Measurements from ENCODE around the gene RAD18.

GRCh38 chr3:9007213-9007612 lies 43.9 kb upstream of the RAD18 start:
- TF ChIP-seq, protein P1, sequence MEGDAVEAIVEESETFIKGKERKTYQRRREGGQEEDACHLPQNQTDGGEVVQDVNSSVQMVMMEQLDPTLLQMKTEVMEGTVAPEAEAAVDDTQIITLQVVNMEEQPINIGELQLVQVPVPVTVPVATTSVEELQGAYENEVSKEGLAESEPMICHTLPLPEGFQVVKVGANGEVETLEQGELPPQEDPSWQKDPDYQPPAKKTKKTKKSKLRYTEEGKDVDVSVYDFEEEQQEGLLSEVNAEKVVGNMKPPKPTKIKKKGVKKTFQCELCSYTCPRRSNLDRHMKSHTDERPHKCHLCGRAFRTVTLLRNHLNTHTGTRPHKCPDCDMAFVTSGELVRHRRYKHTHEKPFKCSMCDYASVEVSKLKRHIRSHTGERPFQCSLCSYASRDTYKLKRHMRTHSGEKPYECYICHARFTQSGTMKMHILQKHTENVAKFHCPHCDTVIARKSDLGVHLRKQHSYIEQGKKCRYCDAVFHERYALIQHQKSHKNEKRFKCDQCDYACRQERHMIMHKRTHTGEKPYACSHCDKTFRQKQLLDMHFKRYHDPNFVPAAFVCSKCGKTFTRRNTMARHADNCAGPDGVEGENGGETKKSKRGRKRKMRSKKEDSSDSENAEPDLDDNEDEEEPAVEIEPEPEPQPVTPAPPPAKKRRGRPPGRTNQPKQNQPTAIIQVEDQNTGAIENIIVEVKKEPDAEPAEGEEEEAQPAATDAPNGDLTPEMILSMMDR (IDR thresholded peaks at IDR 0.05): no peak
- TF ChIP-seq POLR2A (IDR thresholded peaks at IDR 0.05): no peak
